Measurements from ENCODE around the gene EXOC3L1.

EXOC3L1 gene

DNA sequence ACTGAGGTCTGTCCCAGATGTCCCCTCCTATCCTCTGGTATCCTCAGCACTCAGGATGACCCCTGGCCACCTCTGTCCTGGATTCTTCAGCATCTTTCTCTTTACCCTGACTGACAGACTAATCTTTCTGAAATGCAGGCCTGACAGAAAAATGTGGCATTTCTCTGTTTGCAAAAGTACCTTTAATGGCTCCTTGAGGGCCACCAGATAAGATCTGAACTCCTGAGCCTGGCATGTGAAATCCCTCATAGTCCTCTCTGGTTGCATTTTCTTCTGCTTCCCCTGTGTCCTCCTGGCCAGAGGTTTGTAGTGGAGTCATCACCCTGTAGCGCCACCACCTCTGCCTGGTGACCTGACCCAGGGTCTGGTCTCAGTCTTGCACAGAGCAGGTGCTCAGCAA, 6.9 kb upstream of the EXOC3L1 start:
- in situ Hi-C loops (cut with HindIII; ENCODE audit: low sequenced_read_pairs), result no loop called here
- no peak for DNase-seq (ENCODE audit: low read depth)
- no peak overlapping the region for H3K4me3 ChIP-seq (ENCODE audit: low read depth, low read length)
- TF ChIP-seq, protein P1, sequence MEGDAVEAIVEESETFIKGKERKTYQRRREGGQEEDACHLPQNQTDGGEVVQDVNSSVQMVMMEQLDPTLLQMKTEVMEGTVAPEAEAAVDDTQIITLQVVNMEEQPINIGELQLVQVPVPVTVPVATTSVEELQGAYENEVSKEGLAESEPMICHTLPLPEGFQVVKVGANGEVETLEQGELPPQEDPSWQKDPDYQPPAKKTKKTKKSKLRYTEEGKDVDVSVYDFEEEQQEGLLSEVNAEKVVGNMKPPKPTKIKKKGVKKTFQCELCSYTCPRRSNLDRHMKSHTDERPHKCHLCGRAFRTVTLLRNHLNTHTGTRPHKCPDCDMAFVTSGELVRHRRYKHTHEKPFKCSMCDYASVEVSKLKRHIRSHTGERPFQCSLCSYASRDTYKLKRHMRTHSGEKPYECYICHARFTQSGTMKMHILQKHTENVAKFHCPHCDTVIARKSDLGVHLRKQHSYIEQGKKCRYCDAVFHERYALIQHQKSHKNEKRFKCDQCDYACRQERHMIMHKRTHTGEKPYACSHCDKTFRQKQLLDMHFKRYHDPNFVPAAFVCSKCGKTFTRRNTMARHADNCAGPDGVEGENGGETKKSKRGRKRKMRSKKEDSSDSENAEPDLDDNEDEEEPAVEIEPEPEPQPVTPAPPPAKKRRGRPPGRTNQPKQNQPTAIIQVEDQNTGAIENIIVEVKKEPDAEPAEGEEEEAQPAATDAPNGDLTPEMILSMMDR (IDR thresholded peaks at IDR 0.05; ENCODE audit: low read depth, low read length, missing control alignments), result no peak

DNA sequence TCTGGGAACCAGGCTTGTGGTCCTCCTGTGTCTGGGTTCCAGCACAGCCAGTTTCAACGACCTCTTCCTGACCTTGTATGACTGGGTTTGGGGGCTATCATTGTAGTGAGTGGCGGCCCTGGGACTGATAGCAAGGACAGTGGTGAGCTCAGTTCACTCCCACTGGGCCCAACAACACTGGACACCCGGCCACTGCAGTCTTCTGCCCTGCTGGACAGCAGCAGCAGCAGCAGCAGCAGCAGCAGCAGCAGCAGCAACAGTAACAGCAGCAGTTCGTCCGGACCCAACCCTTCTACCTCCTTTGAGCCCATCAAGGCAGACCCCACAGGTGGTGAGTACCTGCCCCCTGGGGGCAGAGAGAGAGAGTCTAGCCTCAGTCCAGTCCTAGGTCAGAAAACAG, 5.7 kb upstream of the EXOC3L1 start:
- no peak for DNase-seq (ENCODE audit: low read depth)
- no peak overlapping the region for H3K4me3 ChIP-seq (ENCODE audit: low read depth, low read length)
- in situ Hi-C loops (cut with HindIII; ENCODE audit: low sequenced_read_pairs), result no loop called here
- TF ChIP-seq, protein P1 (IDR thresholded peaks at IDR 0.05; ENCODE audit: low read depth, low read length, missing control alignments), result no peak

DNA sequence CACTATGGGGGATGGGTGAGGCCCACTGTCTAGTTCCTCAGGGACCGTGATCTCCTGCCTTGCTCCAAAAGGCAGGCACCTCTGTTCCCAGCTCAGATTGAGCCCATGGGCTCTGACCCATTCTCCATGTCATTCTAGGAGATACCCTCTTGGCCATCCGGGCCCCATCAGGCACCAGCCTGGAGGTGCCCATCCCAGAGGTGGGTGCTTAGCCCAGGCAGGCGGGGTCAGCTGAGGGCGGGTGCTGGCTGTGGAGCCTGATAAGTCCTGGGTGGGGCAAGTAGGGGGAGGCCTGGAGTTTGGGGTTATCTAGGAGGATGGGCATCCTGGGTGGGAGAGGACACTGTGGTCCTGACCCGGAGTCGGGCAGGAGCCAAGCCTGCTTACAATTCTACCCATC, 4.3 kb upstream of the EXOC3L1 start:
- in situ Hi-C loops (cut with HindIII; ENCODE audit: low sequenced_read_pairs), result no loop called here
- no peak overlapping the region for H3K4me3 ChIP-seq (ENCODE audit: low read depth, low read length)
- no peak for DNase-seq (ENCODE audit: low read depth)
- TF ChIP-seq, protein P1 (IDR thresholded peaks at IDR 0.05; ENCODE audit: low read depth, low read length, missing control alignments), result no peak

DNA sequence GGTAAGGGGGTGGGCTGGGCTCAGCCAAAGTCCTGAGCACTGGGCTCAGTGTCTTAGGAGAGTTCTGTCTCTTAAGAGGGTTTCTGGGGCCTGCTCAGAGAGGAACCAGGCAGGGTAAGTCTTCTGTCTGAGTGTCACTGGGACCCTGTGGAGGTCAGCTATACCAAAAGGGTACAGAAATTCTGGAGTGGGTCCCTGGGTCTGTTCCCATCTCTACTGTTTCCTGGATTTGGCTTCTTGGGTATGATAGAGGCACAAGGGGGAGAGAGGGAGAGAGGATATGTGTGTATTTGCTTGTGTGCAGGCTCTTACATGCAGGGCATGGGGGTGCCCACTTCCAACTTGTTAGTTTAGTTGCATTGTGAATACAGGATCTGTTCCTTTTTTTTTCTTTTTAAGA, 3.6 kb upstream of the EXOC3L1 start:
- in situ Hi-C loops (cut with HindIII; ENCODE audit: low sequenced_read_pairs), result no loop called here
- TF ChIP-seq, protein P1 (IDR thresholded peaks at IDR 0.05; ENCODE audit: low read depth, low read length, missing control alignments), result no peak
- DNase-seq (ENCODE audit: low read depth), result no peak
- no peak overlapping the region for H3K4me3 ChIP-seq (ENCODE audit: low read depth, low read length)

DNA sequence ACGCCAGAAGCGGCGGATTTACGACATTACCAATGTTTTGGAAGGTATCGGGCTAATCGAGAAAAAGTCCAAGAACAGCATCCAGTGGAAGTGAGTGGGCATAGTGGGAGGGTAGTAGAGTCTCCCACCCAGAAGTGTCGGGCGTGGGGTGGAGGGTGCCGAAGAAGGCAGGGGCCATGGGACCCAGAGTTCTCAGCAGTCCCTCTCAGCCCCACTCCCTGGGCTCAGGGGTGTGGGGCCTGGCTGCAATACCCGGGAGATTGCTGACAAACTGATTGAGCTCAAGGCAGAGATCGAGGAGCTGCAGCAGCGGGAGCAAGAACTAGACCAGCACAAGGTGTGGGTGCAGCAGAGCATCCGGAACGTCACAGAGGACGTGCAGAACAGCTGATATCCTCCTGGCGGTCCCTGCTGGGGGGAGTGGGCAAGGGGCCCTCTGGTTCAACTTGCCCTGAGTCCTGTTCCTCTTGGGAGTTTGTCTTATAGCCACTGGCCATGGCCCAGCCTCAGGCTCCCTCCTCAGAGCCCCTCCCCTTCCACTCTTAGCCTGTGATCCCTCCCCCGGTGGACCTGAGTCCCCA, 2.9 kb upstream of the EXOC3L1 start:
- in situ Hi-C loops (cut with HindIII; ENCODE audit: low sequenced_read_pairs), result no loop called here
- DNase-seq (ENCODE audit: low read depth), result no peak
- TF ChIP-seq, protein P1 (IDR thresholded peaks at IDR 0.05; ENCODE audit: low read depth, low read length, missing control alignments), result no peak
- peak overlapping the region; percentile 96 for H3K4me3 ChIP-seq (ENCODE audit: low read depth, low read length)

DNA sequence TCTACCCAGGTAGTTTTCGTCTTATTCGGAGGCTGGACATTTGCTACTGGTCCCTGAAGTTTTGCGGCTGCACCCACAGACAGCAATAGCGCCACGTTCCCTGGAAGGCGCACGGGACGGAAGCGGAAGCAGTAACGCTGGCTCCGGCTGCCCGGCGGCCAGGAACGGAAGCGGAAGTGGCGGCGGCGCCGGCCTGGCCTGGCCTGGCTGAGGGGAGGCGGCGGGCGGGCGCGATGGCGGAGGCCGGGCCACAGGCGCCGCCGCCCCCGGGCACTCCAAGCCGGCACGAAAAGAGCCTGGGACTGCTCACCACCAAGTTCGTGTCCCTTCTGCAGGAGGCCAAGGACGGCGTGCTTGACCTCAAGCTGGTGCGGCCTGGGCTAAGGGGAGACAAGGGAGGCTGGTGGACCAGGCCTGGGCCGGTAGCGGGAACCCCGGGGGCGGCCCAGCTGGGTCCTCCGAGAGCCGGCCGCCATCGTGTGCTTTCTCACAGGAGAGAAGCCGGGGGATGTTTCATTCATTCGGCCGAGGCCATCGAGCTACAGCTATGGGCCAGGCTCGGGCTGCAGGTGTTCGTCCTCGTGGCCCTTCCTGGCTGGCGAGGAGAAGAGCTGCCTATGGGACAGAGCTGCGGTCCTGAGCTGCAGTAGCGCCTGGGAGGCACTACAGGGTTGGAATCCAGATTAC, 2.2 kb upstream of the EXOC3L1 start, which contains the start of gene E2F4:
TSS of gene E2F4 (plus strand) at position 161 of the 687 bp plus-strand sequence. CDS start at position 234, 73 bp downstream.
- H3K4me3 ChIP-seq (ENCODE audit: low read depth, low read length), result peak within 1 kb of the TSS; percentile 96
- DNase-seq (ENCODE audit: low read depth), result peak; percentile 83
- TF ChIP-seq, protein P1 (IDR thresholded peaks at IDR 0.05; ENCODE audit: low read depth, low read length, missing control alignments), result no peak
- in situ Hi-C loops (cut with HindIII; ENCODE audit: low sequenced_read_pairs), result no loop called here

Measured in astrocyte of the cerebellum (primary cell).